ENCODE measurements around the gene PHKG2.

PHKG2 gene

DNA sequence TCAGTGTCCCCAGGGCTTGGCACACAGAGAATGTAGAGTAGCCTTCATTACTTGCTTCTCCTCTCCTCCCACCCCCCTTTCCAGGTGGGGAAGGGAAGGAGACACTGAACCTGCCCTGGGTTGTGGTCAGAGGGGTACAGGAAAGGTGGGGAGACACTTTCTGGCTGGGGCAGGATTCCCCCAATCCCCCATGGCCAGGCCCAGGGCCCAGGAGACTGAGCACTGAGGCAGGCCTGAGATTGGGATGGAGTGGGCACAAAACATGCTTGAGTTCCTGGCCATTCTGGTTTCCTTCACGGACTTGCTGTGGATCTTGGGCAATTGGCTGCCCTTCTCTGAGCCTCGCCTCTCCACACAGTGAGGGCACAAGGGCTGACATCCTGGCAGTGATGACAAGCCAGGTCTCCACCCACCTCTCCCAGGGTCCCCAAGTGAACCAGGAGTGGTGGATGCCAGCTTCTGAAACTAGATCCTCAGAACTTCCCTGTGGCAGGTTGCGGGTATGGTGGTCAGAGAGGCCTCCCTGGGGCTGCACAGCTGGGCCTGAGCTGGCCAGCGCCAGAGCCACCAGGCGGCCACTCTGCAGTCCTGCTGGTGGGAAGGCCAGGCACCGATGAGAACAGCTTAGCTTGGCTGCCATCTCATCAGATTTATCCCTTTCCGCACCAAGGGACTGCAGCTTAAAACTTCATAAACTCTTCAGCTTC lies 29.5 kb downstream of the PHKG2 start:
- TF ChIP-seq ZFX (IDR thresholded peaks at IDR 0.05; ENCODE audit: borderline replicate concordance) (no peak), CTCF (IDR thresholded peaks at IDR 0.05) (no peak)
- peak overlapping the region; percentile 94 for H3K27ac ChIP-seq

- TF ChIP-seq CTCF (IDR thresholded peaks at IDR 0.05): no peak
- TF ChIP-seq ZFX (IDR thresholded peaks at IDR 0.05; ENCODE audit: borderline replicate concordance): no peak
- peak overlapping the region; percentile 94 for H3K27ac ChIP-seq
These were observed 30.5 kb downstream of the PHKG2 start for GRCh38 chr16:30778549-30779244.

GRCh38 chr16:30779596-30779995 lies 31.4 kb downstream of the PHKG2 start:
- TF ChIP-seq CTCF (IDR thresholded peaks at IDR 0.05) (no peak), ZFX (IDR thresholded peaks at IDR 0.05; ENCODE audit: borderline replicate concordance) (no peak)

DNA sequence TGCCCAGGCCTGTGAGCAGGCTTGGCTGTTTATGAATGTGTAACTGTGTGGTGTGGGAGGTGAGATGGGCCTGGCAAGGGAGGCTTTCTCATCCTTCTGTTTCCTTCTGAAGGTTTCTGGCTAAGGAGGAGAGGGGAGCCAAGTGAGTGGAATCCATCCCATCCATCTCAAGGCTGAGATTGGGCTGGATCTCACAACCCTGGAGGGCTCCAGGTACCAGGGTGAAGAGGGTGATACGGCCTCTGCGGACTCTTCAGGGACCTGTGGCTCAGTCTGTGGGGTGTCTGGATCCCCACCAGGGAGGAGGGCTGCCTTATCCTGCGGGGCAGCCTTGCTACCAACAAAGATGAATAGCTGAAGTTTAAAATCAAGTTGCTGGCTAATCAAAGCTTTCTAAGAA lies 31.8 kb downstream of the PHKG2 start:
- TF ChIP-seq CTCF (IDR thresholded peaks at IDR 0.05): no peak
- no peak for TF ChIP-seq ZFX (IDR thresholded peaks at IDR 0.05; ENCODE audit: borderline replicate concordance)
- 0 out of 2 replicates have a peak overlapping the region, but pooled peaks have one; percentile 22 for H3K27ac ChIP-seq

More at GRCh38 chr16:30779596-30779995, 31.4 kb downstream of the PHKG2 start:
- H3K27ac ChIP-seq: no peak overlapping the region

- TF ChIP-seq CTCF (IDR thresholded peaks at IDR 0.05) (no peak), ZFX (IDR thresholded peaks at IDR 0.05; ENCODE audit: borderline replicate concordance) (no peak)
These were observed 32.3 kb downstream of the PHKG2 start for GRCh38 chr16:30780549-30780948.

GRCh38 chr16:30782486-30783279 lies 34.5 kb downstream of the PHKG2 start:
- H3K27ac ChIP-seq: no peak overlapping the region
- TF ChIP-seq CTCF (IDR thresholded peaks at IDR 0.05) (no peak), ZFX (IDR thresholded peaks at IDR 0.05; ENCODE audit: borderline replicate concordance) (no peak)

More at GRCh38 chr16:30780549-30780948, 32.3 kb downstream of the PHKG2 start:
- 0 out of 2 replicates have a peak overlapping the region, but pooled peaks have one; percentile 22 for H3K27ac ChIP-seq

All from 22Rv1 (cell line).